Panc1 (cell line): Measurements from ENCODE around the gene KANSL2. TPM values are rescaled to one million over a fixed set of nuclear protein-coding genes. Genes with fewer than 3 reads are reported as not detected.

ENCODE experiments used
- ATAC-seq: fragments of 200-7000 bp; cut with Tn5 transposase; 2 replicates; pipeline ENCODE4 v1.9.1; 2020; ENCODE audit warnings: mild to moderate bottlenecking, moderate library complexity
- BruUV-seq: library from RNA; stranded (reverse); fragments of 400-500 nt; replicated peaks from 2 replicates; lab custom pipeline; 2021; lab: Mats Ljungman, UMichigan
- CTCF ChIA-PET: fragments of 300-600 bp; sonication (Branson Sonifier 250); formaldehyde crosslinking; loops from one replicate; lab custom pipeline; 2022; ENCODE audit warnings: antibody characterized with exemption; lab: Charles Lee
- POLR2A ChIA-PET: fragments of 300-600 bp; sonication (Branson Sonifier 250); formaldehyde crosslinking; loops from one replicate; lab custom pipeline; 2022; ENCODE audit warnings: antibody characterized with exemption; lab: Charles Lee
- DNase-seq: peaks from one replicate; pipeline ENCODE4 v3.0.0-alpha.2; 2010; ENCODE audit warnings: low read depth, low spot score
- H3K27ac ChIP-seq: 2 replicates; pipeline ENCODE4 v1.5.1; 2011; ENCODE audit warnings: mild to moderate bottlenecking, low read length, inconsistent platforms
- H3K27me3 ChIP-seq: fragments of 200-500 bp; sonication (Bioruptor generic); 2 replicates; pipeline ENCODE4 v1.6.0; 2014; ENCODE audit warnings: low read length, inconsistent platforms; ENCODE audit not compliant: control insufficient read depth, insufficient read depth
- H3K36me3 ChIP-seq: fragments of 200-500 bp; sonication (Bioruptor generic); 2 replicates; pipeline ENCODE4 v1.5.1; 2014; ENCODE audit warnings: inconsistent platforms, mild to moderate bottlenecking, low read length, moderate library complexity; ENCODE audit not compliant: control insufficient read depth, insufficient read depth
- H3K4me1 ChIP-seq: 2 replicates; pipeline ENCODE4 v1.5.1; 2011; ENCODE audit warnings: inconsistent platforms, mild to moderate bottlenecking, low read length, moderate library complexity; ENCODE audit not compliant: control insufficient read depth, insufficient read depth
- H3K4me3 ChIP-seq, 2 experiments: 2 replicates each; pipeline ENCODE4 v1.5.1; 2011 to 2012; ENCODE audit warnings: low read depth in 2 of 2, low read length in 2 of 2, mild to moderate bottlenecking in 2 of 2, inconsistent platforms in 1 of 2, moderate library complexity in 1 of 2
- H3K9me3 ChIP-seq: fragments of 200-500 bp; sonication (Bioruptor generic); 2 replicates; pipeline ENCODE4 v1.5.1; 2014; ENCODE audit warnings: low read depth, mild to moderate bottlenecking, inconsistent platforms, low read length, moderate library complexity; ENCODE audit not compliant: control insufficient read depth, insufficient read depth
- CTCF ChIP-seq: fragments of 450-650 bp; IDR thresholded peaks from 2 replicates; pipeline ENCODE4 v1.5.1; 2017; ENCODE audit warnings: mild to moderate bottlenecking
- POLR2AphosphoS5 ChIP-seq: IDR thresholded peaks from 2 replicates; pipeline ENCODE4 v1.6.1; 2012; ENCODE audit warnings: mild to moderate bottlenecking, low read depth, low read length, moderate library complexity
- REST ChIP-seq, 2 experiments: IDR thresholded peaks; 2 replicates each; pipeline ENCODE4 v1.6.1; 2011 to 2012; ENCODE audit warnings: low read depth in 2 of 2, control low read depth in 1 of 2, low read length in 1 of 2, mild to moderate bottlenecking in 1 of 2, moderate library complexity in 1 of 2; ENCODE audit not compliant: insufficient read depth in 1 of 2
- SIN3A ChIP-seq: IDR thresholded peaks from 2 replicates; pipeline ENCODE4 v1.6.1; 2012; ENCODE audit warnings: low read depth, mild to moderate bottlenecking, low read length, moderate library complexity, borderline replicate concordance; ENCODE audit not compliant: insufficient read depth
- TCF7L2 ChIP-seq: IDR thresholded peaks from 2 replicates; pipeline ENCODE4 v1.6.1; 2011; ENCODE audit warnings: mild to moderate bottlenecking, low read depth, low read length, inconsistent platforms
- in situ Hi-C: cut with HindIII; loops from 2 replicates; pipeline ENCODE4 v1.10.0; 2016; ENCODE audit warnings: low sequenced_read_pairs, low pct_unique_long_range_greater_than_20kb
- intact Hi-C: fragments of 100-400 bp; cut with micrococcal nuclease; formaldehyde crosslinking; loops from one replicate; pipeline ENCODE4 v1.10.0; 2022; ENCODE audit not compliant: unreplicated experiment
- total RNA-seq: library from RNA; stranded (reverse); gene quantifications from one replicate; pipeline ENCODE4 v1.2.1, GENCODE V29; 2021; ENCODE audit not compliant: unreplicated experiment

The KANSL2 gene
- total RNA-seq, 1 experiment from 2014 or later: 36.9 TPM

GRCh38 chr12:48690990-48691389 lies 9.0 kb upstream of the KANSL2 start:
- ATAC-seq (no peak), DNase-seq (no peak)
- Histone ChIP-seq H3K9me3 (no peaks in the 10 kb centered on the region), H3K27me3 (no peaks in the 10 kb centered on the region), H3K27ac (no peak overlapping the region), H3K36me3 (peaks cover 36% of the 10 kb centered on the region; the same call in 1 of the 2 replicates), H3K4me3 (no peak overlapping the region), H3K4me1 (no peaks in the 10 kb centered on the region)
- TF ChIP-seq SIN3A (no peak), CTCF (no peak), REST (IDR thresholded peaks at IDR 0.05; ENCODE audit: insufficient read depth in 1 of 2, low read depth in 2 of 2, low read length in 1 of 2) (no peak), POLR2AphosphoS5 (no peak), TCF7L2 (no peak)
- POLR2A ChIA-PET: no interaction called here
- intact Hi-C loops (no loop called here), in situ Hi-C loops (no loop called here)
- CTCF ChIA-PET: no interaction called here
- BruUV-seq: no TSS peak

GRCh38 chr12:48690436-48690835 lies 8.4 kb upstream of the KANSL2 start:
- H3K27ac ChIP-seq: no peak overlapping the region
- intact Hi-C loops: no loop called here
- BruUV-seq: no TSS peak
- ATAC-seq: no peak
- H3K4me1 ChIP-seq: no peaks in the 10 kb centered on the region
- TF ChIP-seq SIN3A: no peak
- TF ChIP-seq POLR2AphosphoS5: no peak
- TF ChIP-seq CTCF: no peak
- no peak for TF ChIP-seq REST (IDR thresholded peaks at IDR 0.05; ENCODE audit: insufficient read depth in 1 of 2, low read depth in 2 of 2, low read length in 1 of 2)
- no peak for TF ChIP-seq TCF7L2
- in situ Hi-C loops: no loop called here
- no peak for DNase-seq
- H3K4me3 ChIP-seq: no peak overlapping the region
- no peaks in the 10 kb centered on the region for H3K27me3 ChIP-seq
- ChIA-PET POLR2A (no interaction called here), CTCF (no interaction called here)
- H3K9me3 ChIP-seq: no peaks in the 10 kb centered on the region
- H3K36me3 ChIP-seq: peaks cover 32% of the 10 kb centered on the region; the same call in 1 of the 2 replicates
